ENCODE results near the gene ABCC1. TPM values are rescaled to one million over a fixed set of nuclear protein-coding genes. Genes with fewer than 3 reads are reported as not detected.

The ABCC1 gene
- total and polyA plus RNA-seq, 12 donors: 12.4 to 38.8 (median 28.0) TPM

- Histone ChIP-seq H3K36me3 (replicated peaks in 1 of 2) (peaks cover 0 to 5% of the 10 kb centered on the region in 2 donors), H3K4me3 (no peak overlapping the region), H3K27ac (peak overlapping the region in 2 of 5 donors; percentile 49 to 68), H3K9me3 (replicated peaks in 1 of 3) (no peaks in the 10 kb centered on the region), H3K27me3 (no peaks in the 10 kb centered on the region), H3K4me1 (replicated peaks in 1 of 2) (peaks cover 10 to 23% of the 10 kb centered on the region in 2 donors)
- no peak for DNase-seq
- 85 to 94% (median 87%) methylated on average over 8 of the region's 8 CpGs for WGBS, 4 donors
- intact Hi-C loops (cut with DNase I): no loop called here
- TF ChIP-seq CTCF (IDR thresholded peaks at IDR 0.05): no peak
- TF ChIP-seq POLR2A (IDR thresholded peaks at IDR 0.05): no peak
Observed at GRCh38 chr16:16030449-16030848, 81.0 kb downstream of the ABCC1 start.

GRCh38 chr16:16031401-16031800, 82.0 kb downstream of the ABCC1 start:
- Histone ChIP-seq H3K9me3 (replicated peaks in 1 of 3) (no peaks in the 10 kb centered on the region), H3K27ac (no peak overlapping the region), H3K4me1 (replicated peaks in 1 of 2) (peaks cover 6 to 23% of the 10 kb centered on the region in 2 donors), H3K36me3 (replicated peaks in 1 of 2) (peaks cover 0 to 14% of the 10 kb centered on the region in 2 donors), H3K4me3 (no peak overlapping the region), H3K27me3 (no peaks in the 10 kb centered on the region)
- no peak for TF ChIP-seq CTCF (IDR thresholded peaks at IDR 0.05)
- TF ChIP-seq POLR2A (IDR thresholded peaks at IDR 0.05): no peak
- no peak for DNase-seq
- 95 to 98% (median 97%) methylated on average over 6 of the region's 6 CpGs for WGBS, 4 donors
- intact Hi-C loops (cut with DNase I): no loop called here

- intact Hi-C loops (cut with DNase I): no loop called here
- TF ChIP-seq POLR2A (IDR thresholded peaks at IDR 0.05) (no peak), CTCF (IDR thresholded peaks at IDR 0.05) (no peak)
- H3K27ac ChIP-seq: no peak overlapping the region
Observed at GRCh38 chr16:16032271-16032979, 83.0 kb downstream of the ABCC1 start.

GRCh38 chr16:16033208-16033717, 83.8 kb downstream of the ABCC1 start:
- Histone ChIP-seq H3K36me3 (replicated peaks in 1 of 2) (peaks cover 0 to 29% of the 10 kb centered on the region in 2 donors), H3K9me3 (replicated peaks in 1 of 3) (no peaks in the 10 kb centered on the region), H3K27ac (no peak overlapping the region), H3K4me3 (no peak overlapping the region), H3K27me3 (no peaks in the 10 kb centered on the region), H3K4me1 (replicated peaks in 1 of 2) (peaks cover 6 to 17% of the 10 kb centered on the region in 2 donors)
- intact Hi-C loops (cut with DNase I): no loop called here
- WGBS, 4 donors: 60 to 87% (median 70%) methylated on average over 9 of the region's 9 CpGs
- no peak for DNase-seq
- no peak for TF ChIP-seq CTCF (IDR thresholded peaks at IDR 0.05)

More at GRCh38 chr16:16032271-16032979, 83.0 kb downstream of the ABCC1 start:
- H3K9me3 ChIP-seq (replicated peaks in 1 of 3): no peaks in the 10 kb centered on the region
- peaks cover 0 to 24% of the 10 kb centered on the region in 2 donors for H3K36me3 ChIP-seq (replicated peaks in 1 of 2)
- H3K4me1 ChIP-seq (replicated peaks in 1 of 2): peaks cover 6 to 23% of the 10 kb centered on the region in 2 donors
- 76 to 95% (median 83%) methylated on average over 5 of the region's 5 CpGs for WGBS, 4 donors
- H3K27me3 ChIP-seq: no peaks in the 10 kb centered on the region
- no peak overlapping the region for H3K4me3 ChIP-seq
- DNase-seq: no peak

Measured in adrenal gland (tissue), 12 donors.